GM12892 (cell line): Measurements from ENCODE around the gene DNAAF5.

ENCODE experiments used
- POLR2A ChIP-seq: IDR thresholded peaks from 2 replicates; pipeline ENCODE4 v1.6.1; 2011; ENCODE audit warnings: low read depth, low read length, control low read depth
- POLR2AphosphoS5 ChIP-seq: IDR thresholded peaks from 2 replicates; pipeline ENCODE4 v1.6.1; 2011; ENCODE audit warnings: low read depth, low read length, control low read depth
- TAF1 ChIP-seq: IDR thresholded peaks from 2 replicates; pipeline ENCODE4 v1.6.1; 2011; ENCODE audit warnings: low read depth, mild to moderate bottlenecking, control low read depth, low read length, borderline replicate concordance

- TF ChIP-seq POLR2AphosphoS5 (no peak), TAF1 (no peak), POLR2A (no peak)
Measured at GRCh38 chr7:798921-799470, 72.5 kb downstream of the DNAAF5 start.
